ENCODE data around the gene PRRG2. TPM values are rescaled to one million over a fixed set of nuclear protein-coding genes. Genes with fewer than 3 reads are reported as not detected.

PRRG2 gene
- 0.66 TPM for polyA plus RNA-seq (2012; ENCODE audit: insufficient read depth, insufficient read length)

DNA sequence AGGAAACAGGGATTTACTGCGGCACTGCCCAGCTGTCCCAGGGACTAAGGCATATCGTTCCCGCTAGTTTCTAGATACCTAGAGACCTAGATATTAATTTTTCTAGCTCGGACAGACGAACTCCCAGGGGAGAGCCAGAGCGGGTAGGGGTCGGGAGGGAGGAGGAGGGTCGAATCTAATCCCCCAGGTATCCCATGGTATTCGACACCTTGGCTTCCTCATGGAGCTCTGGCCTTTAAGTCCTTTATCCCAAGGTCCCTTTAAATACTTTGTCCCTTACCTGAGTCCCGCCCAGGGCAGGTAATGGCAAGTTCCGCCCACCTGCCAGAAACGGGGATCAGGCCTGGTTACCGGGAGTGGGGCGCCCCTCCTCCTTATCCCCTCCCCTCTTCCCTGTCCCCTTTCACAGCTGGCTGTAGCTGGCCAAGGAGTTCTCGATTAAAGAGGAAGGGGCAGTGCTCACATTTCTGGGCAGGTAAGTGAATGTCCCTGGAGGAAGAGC, at the start of gene PRRG2:
PRRG2 (plus strand) TSS at position 310 of the 502 bp plus-strand sequence. CDS start 1,904 bp downstream, outside the sequence.
- peak within 1 kb of the TSS; percentile 63 for H3K4me3 ChIP-seq (ENCODE audit: low read length)
- no peak for DNase-seq (ENCODE audit: low read depth, low spot score)

DNA sequence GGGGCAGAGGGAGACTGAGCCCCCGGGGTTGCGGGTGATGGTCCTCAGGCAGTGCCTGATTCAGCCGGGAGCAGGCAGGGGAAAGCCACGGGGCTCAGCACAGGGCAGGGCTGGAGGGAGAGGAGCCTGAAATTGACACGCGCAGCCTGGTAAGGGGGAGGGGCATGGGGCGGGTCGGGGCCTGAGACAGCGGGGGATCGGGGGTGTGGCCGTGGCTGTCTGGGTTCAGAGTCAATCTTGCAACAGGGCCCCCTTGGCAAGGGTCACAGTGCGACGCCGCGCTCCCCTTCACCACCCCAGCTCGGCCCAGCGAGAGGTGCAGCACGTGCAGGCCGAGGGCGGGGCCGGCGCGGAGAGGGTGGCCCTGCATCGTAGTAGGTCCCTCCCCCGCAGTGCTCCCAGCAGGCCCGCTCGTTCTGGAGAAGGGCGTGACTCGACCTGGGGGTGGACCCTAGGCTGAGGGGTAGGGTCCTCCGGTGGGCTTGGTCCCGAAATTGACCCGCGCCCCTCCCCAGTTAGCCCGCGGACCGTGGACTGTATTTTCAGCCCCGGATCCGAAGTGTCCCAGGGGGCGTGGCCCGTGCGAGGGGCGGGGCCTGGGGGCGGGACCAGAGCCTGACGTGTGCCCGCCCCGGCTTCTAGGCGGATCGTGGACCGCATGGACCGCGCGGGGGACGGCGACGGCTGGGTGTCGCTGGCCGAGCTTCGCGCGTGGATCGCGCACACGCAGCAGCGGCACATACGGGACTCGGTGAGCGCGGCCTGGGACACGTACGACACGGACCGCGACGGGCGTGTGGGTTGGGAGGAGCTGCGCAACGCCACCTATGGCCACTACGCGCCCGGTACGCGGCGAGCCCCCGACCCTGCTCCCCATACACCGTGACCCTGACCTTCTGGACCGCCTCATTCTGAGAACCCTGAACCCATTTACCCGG, 47.3 kb upstream of the PRRG2 start:
- no peak for DNase-seq (ENCODE audit: low read depth, low spot score)
- H3K4me3 ChIP-seq (ENCODE audit: low read length), result peak overlapping the region; percentile 47

DNA sequence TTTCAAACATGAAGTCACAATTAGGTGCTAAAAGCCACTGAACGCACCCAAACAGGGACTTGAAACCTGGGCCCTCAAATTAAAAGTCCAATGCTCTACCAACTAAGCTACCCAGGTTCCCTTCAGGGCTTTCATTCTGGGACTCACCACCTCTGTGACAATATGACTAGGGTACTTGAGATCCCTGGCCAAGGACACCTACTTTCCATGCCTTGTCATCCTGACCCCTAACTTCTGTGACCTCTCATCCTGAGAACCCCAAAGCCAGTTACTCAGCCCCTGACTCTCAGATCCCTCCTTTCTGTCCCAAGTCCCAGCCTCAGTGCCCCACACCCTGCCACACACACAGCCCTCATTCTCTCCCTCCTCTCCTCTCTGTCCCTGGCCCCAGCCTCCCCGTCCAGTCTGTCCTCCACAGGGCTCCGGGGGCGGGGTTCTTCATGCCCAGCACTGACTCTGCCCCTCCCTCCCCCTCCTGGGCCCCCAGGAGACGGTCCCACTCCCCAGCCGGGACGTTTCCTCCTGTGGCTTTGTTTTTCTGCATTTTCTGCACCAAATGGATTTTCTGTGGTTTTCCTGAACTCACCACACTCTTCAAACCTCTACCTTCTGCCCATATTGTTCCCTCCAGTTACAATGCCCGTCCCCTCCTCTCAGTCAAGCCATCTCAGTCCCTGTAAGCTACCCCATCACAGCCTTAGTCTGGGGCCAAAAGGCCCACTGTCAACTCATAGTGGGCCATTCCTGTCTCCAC, 46.3 kb upstream of the PRRG2 start:
- peak; percentile 62 for DNase-seq (ENCODE audit: low read depth, low spot score)
- H3K4me3 ChIP-seq (ENCODE audit: low read length), result peak overlapping the region; percentile 47

DNA sequence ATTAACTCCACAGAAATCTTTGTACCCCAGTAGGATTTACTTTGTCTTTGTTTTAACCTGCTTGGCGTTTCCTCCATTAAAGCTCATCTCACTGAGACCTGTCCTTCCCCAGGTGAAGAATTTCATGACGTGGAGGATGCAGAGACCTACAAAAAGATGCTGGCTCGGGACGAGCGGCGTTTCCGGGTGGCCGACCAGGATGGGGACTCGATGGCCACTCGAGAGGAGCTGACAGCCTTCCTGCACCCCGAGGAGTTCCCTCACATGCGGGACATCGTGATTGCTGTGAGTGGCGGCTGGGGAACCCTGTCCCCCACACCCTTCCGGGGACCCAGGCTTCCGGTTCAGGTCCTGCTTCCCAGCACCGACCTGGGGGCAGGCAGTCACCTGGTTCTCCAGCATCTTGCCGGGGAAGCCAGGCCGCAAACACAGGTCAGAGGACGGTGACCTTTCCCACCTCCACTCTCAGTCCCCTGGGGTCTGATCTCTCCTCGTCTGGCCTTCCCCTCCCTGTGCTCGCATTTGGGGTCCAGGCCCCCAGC, 44.1 kb upstream of the PRRG2 start:
- DNase-seq (ENCODE audit: low read depth, low spot score), result no peak
- H3K4me3 ChIP-seq (ENCODE audit: low read length), result no peak overlapping the region

DNA sequence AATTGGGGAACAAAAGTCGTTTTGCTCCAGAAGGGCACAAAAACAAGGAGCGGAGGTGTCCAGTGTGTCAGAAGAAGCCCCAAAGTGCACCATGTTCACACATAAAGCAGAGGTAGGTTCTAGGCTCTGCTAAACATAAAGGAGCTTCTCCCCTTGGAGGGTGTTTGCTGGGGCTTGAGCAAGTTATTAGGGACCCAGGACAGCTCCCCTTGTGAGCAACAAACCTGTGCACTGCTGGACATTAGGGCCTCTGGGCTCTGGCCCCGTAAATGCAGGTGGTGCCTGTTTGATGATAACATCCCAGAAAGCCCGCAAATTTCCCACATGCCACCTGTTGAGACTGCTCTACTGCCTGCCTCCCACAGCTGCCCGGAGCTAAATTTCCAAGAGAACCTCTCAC, 42.5 kb upstream of the PRRG2 start:
- H3K4me3 ChIP-seq (ENCODE audit: low read length), result no peak overlapping the region
- no peak for DNase-seq (ENCODE audit: low read depth, low spot score)

DNA sequence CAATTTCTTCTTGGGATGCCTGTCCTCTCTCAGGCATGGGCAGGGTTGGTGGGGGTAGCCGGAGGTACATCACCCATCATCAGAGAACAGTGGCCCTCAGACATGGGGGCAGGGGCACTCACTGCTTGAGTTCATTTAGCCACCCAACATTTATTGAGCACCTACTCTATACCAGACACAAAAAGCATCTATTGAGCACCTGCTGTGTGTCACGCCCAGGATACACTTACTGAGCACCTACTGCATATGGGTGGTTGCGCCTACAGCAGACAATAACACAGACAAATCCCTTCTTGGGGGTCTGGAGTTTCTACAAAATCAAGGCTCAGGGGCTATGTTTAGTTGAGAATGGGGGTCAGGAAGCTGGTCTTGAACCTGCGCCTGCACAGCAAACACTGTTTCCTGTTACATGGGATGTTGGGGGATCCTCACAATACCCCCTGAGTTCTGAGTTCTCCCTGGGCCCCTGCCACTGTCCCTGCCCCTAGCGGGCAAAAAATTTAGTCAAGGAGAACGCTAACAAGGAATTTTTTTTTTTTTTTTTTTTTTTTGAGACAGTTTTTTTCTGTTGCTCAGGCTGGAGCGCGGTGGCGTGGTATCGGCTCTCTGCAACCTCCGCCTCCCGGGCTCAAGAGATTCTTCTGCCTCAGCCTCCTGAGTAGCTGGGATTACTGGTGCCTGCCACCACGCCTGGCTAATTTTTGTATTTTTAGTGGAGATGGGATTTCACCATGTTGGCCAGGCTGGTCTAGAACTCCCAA, 41.7 kb upstream of the PRRG2 start:
- no peak overlapping the region for H3K4me3 ChIP-seq (ENCODE audit: low read length)
- DNase-seq (ENCODE audit: low read depth, low spot score), result no peak

DNA sequence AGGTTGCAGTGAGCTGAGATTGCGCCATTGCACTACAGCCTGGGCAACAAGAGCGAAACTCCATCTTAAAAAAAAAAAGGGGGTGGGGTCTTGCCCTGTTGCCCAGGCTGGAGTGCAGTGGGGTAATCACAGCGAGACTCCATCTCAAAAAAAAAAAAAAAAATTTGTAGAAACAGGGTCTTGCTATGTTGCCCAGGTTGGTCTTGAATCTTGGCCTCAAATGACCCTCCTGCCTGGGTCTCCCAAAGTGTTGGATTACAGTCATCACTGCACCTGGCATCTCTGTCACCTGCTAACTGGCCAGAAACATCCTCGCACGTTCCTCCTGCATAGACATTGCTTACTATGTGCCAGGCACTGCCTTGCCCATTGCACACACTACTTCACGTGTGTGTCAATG, 39.2 kb upstream of the PRRG2 start:
- no peak for DNase-seq (ENCODE audit: low read depth, low spot score)
- no peak overlapping the region for H3K4me3 ChIP-seq (ENCODE audit: low read length)

DNA sequence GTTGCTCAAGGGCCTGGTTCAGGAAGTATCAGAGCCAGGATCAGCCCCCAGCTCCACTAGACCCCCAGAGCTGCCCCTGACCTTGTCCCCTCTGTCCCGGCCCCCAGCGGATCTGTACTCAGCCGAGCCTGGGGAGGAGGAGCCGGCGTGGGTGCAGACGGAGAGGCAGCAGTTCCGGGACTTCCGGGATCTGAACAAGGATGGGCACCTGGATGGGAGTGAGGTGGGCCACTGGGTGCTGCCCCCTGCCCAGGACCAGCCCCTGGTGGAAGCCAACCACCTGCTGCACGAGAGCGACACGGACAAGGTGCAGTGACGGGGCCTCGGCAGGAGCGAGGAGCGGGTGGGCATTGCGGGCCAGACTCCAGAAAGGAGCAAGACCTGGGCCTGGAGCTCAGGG, 38.7 kb upstream of the PRRG2 start:
- H3K4me3 ChIP-seq (ENCODE audit: low read length), result no peak overlapping the region
- no peak for DNase-seq (ENCODE audit: low read depth, low spot score)

DNA sequence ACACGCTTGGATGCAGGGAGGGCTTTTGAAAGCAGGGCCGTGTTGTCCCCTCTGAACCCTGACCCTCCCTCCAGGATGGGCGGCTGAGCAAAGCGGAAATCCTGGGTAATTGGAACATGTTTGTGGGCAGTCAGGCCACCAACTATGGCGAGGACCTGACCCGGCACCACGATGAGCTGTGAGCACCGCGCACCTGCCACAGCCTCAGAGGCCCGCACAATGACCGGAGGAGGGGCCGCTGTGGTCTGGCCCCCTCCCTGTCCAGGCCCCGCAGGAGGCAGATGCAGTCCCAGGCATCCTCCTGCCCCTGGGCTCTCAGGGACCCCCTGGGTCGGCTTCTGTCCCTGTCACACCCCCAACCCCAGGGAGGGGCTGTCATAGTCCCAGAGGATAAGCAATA, 38.1 kb upstream of the PRRG2 start:
- no peak overlapping the region for H3K4me3 ChIP-seq (ENCODE audit: low read length)
- DNase-seq (ENCODE audit: low read depth, low spot score), result no peak

DNA sequence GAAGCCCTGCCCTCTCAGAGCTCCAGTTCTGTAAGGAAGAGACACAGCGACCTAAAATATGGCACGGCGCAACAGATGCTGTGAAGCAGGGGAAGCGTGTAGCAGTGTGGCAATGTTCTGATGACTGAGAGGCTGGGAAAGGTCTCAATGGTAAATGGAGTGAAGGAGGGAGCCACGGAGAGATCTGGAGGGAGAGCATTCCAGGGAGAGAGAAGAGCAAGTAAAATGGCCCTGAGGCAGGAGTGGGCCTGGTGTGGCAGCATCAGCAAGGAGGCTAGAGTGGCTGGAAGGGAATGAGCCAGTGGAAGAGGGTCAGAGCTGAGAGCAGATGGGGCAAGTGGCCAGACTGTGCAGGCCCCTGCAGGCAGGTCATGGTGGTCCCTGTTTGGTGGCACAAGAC, 37.0 kb upstream of the PRRG2 start:
- DNase-seq (ENCODE audit: low read depth, low spot score), result no peak
- no peak overlapping the region for H3K4me3 ChIP-seq (ENCODE audit: low read length)

DNA sequence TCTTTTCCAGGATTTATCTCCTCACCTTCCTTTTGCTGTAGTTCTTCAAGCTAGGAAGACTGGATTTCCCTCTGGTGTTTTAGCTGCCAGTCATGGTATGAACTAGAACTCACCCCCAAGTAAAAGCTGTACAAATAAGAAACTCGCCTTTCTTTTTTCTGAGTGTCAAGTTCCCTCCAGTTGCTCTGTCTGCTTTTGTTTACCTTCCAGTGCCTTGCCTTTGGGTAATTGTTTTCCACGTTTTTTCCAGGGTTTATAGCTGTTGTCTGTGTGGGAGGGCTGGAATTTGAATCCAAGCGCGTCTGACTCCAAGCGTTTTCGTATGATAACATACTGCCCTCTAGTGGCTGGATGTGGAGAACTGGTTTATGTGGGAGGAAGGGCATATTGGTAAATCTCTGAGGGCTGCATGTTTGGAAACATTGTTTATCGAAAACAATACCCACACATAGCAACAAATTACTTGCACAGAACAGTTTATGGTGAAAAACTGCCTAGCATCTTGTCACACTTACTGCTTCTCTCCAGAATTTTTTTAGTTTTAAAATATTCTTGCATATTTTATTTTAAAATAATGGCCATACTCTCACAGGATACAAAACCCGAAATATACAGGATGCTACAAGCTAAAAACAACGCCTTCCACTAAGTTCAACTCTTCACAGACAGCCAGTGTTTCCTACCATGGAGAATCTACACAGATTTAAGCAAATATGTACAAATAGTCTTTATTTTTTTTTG, 34.1 kb upstream of the PRRG2 start:
- H3K4me3 ChIP-seq (ENCODE audit: low read length), result peak overlapping the region; percentile 12; the same call in 1 of the 2 replicates
- peak; percentile 80 for DNase-seq (ENCODE audit: low read depth, low spot score)

DNA sequence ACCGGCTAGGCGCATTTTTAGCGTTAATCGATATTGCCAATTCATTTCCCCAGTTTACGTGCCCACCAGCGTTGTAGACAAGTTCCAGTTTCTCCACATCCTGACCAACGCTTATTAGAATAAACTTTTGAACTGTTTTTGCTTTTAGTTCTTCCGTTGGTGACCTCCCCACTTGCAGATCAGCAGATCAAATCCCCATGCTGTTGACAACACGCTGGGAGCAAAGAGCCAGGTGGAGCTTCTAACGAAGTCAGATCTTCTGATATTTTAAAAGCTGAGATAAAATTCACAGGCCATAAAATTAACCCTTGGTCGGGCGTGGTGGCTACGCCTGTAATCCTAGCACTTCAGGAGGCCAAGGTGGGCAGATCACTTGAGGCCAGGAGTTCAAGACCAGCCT, 32.1 kb upstream of the PRRG2 start:
- H3K4me3 ChIP-seq (ENCODE audit: low read length), result no peak overlapping the region
- DNase-seq (ENCODE audit: low read depth, low spot score), result peak; percentile 54

DNA sequence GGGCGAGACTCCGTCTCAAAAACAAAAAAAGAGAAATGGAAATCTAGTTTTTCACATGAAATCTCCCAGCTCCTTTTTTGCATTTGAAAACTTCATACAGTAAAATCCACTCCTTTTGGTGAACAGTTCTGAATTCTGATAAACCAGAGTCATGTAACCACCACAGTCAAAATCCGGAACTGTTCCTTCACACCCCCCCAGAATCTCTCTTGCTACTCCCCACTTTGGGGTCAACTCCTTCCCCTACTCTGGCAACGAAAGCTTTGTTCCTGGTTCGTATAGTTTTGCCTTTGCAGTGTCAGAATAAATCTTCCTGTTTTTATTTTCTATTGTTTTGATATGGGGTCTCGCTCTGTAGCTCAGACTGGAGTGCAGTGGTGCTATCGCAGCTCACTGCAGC, 29.6 kb upstream of the PRRG2 start:
- H3K4me3 ChIP-seq (ENCODE audit: low read length), result no peak overlapping the region

DNA sequence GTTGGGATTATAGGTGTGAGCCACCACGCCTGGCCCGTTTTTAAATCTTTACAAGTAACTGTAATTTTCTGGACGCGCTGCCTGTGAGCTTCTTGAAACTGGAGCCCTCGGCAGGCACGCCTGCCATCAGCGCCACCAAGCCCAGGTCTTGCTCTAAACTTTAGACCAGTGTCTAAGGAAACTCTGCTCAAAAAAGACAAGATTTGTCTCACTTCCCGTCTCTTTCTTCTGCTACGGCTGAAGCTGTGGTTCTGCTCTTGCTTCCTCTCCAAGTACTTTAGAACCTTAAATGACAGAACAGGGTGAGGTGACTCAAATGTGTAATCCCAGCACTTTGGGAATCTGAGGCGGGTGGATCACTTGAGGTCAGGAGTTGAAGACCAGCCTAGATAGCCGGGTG, 28.4 kb upstream of the PRRG2 start:
- no peak for DNase-seq (ENCODE audit: low read depth, low spot score)
- no peak overlapping the region for H3K4me3 ChIP-seq (ENCODE audit: low read length)

More for the DNA sequence above, 29.6 kb upstream of the PRRG2 start:
- DNase-seq (ENCODE audit: low read depth, low spot score), result no peak

DNA sequence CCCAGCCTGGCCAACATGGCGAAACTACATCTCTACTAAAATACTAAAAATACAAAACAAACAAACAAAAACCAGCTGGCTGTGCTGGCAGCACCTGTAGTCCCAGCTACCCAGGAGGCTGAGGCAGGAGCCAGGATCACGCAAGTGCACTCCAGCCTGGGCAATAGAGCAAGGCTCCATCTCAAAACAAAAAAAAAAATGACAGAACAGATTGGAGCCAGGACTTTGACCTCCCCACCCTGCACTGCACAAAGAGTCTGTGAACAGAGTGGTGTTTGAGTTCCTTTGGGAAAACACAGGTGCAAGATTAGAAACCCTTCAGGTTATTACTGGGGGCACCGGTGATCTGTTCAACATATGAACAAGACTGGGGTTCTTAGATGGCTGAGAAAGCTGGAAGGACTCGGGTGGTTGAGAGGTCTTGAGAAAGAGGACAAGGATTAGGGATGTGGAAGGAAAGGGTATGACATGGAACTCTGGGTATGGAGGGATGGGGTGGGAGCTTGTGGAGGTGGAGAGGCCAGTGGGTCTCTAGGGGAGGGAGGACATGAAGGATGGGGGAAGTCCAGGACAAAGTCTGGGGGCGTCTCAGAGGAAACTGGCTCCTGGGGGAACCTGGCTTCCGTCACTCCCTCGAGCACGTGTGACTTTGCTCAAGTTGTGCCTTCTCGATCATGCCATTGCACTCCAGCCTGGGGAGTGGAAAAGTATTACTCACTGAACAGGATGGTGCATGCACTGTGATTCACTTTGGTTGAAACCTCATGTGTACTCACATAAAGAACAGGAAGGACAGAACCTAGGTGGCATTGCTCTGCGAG, 27.5 kb upstream of the PRRG2 start:
- no peak overlapping the region for H3K4me3 ChIP-seq (ENCODE audit: low read length)
- DNase-seq (ENCODE audit: low read depth, low spot score), result no peak

DNA sequence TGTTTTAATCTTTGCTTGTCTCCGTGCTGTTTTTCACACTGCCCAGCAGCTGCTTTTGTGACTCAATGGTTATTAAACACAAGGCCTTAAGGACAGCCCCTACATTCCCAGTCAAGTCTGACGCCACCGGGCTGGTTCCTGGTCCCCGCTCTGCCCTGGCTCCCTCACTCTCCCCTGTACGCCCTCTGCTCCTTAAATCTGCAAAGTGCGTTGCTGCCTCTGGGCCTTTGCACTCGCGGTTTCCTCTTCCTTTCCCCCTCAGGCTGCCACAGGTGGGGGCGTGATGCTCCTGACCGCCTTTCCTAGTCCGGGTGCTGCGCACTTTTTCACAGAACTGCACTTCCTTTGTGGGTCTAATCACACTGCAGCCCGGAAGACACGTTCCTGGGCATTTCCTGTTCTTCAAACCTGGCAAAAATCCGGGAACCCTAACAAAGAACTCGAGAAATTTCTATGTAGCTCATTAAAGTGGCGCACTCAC, 26.4 kb upstream of the PRRG2 start:
- DNase-seq (ENCODE audit: low read depth, low spot score), result peak; percentile 90
- no peak overlapping the region for H3K4me3 ChIP-seq (ENCODE audit: low read length)

DNA sequence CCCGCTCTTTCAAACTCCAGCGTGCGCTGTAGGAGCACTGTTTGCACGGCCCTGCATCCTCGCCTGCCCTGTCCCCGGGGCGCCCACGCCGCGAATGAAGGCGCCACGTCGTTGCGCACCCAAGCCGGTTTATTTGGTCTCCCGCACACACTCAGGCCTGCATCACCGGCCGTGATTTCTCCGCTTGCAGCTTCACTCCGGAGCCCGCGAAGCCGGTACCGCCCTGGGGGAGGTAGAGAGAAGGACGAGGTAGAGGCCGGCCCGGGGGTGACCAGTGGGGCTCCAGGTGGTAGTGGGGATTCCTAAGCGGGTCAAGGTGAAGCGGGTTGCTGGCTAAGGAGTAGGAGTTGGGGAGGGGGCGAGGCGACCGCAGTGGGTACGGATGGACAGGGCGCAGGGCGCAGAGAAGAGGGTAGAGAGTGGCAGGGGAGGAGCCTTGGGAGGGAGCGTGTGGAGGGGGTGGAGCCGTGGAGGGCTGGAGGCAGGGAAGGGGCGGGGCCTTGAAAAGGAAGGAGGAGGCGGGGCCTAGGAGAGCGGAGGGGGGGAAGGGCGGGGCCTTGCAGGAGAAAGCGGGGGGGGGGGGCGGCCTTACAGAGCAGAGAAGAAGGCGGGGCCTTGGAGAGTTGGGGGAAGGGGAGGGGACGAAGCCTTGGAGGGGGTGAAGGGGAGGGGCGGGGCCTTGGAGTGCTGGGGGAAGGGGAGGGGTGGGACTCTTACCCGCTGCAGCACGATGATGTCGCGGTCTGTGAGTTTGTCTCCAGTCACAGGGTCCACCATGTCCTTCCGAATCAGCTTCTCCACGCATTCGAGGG, 25.3 kb upstream of the PRRG2 start:
- peak; percentile 60 for DNase-seq (ENCODE audit: low read depth, low spot score)
- H3K4me3 ChIP-seq (ENCODE audit: low read length), result no peak overlapping the region
